Neutrophil (primary cell): Measurements from ENCODE around the gene UBE2G2.

ENCODE experiments used
- H3K27ac ChIP-seq: fragments of 200-600 bp; sonication (generic); 2 replicates; pipeline ENCODE4 v1.5.1; 2016; ENCODE audit warnings: mild to moderate bottlenecking, moderate library complexity
- H3K27me3 ChIP-seq: fragments of 200-600 bp; sonication (generic); 2 replicates; pipeline ENCODE4 v1.6.0; 2016; ENCODE audit warnings: mild to moderate bottlenecking
- H3K36me3 ChIP-seq: fragments of 200-600 bp; sonication (generic); 2 replicates; pipeline ENCODE4 v1.5.1; 2017
- H3K4me1 ChIP-seq, 2 experiments: fragments of 200-600 bp in 1 of 2; sonication (generic) in 1 of 2; 1 replicate in 1 of 2; 2 replicates in 1 of 2; pipeline versions ENCODE4 v1.5.1 to v1.6.1; 2013 to 2016; ENCODE audit warnings: low read depth in 1 of 2, low read length in 1 of 2, mild to moderate bottlenecking in 1 of 2, moderate library complexity in 1 of 2; ENCODE audit not compliant: control insufficient read depth in 1 of 2, insufficient read depth in 1 of 2
- H3K4me3 ChIP-seq, 2 experiments: fragments of 200-600 bp in 1 of 2; sonication (generic) in 1 of 2; 1 replicate in 1 of 2; 2 replicates in 1 of 2; pipeline ENCODE4 v1.5.1; 2013 to 2016; ENCODE audit warnings: low read depth in 1 of 2, low read length in 1 of 2, mild to moderate bottlenecking in 1 of 2, moderate library complexity in 1 of 2
- H3K9me3 ChIP-seq: fragments of 200-600 bp; sonication (generic); 2 replicates; pipeline ENCODE4 v1.5.1; 2016
- TF ChIP-seq, protein P1 (sequence below): fragments of 200-600 bp; sonication (generic); IDR thresholded peaks from 2 replicates; pipeline ENCODE4 v1.5.1; 2016; ENCODE audit warnings: antibody characterized with exemption

UBE2G2 gene

DNA sequence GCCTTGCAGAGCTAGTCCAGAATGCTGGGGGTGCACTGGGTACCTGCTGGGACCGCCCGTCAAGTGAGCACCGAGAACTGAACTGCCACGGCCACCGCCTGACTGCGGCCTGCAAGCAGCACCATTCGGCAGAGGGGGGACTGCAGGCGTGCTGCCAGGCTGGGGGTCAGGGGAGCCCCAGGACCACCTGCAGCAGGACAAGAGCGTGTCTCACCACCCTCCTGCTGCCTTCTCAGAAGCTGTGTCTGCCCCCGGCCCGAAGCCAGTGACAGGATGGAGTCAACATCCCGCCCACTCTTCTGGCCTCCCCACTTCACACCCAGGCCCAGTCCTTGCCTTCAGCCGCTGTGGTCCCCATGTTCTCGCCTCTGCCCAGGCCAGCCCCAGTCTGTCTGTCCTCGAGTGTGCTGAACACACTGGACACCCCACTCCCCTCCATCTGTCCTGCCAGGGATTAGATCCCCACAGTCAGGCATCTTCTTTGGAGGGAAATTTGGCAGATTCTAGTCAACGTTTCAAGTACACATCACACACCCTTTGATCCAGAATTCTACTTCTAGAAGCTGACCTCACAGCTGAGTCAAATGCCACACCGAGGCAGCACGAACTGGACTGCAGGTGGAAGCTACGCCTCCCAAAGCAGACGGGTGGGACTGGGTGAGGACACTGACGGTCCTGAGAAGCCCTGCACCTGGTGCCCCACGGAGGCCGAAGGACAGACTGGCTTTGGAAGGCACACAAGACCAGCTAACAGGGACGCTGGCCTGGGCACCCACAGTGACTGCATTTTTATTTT, 45.8 kb upstream of the UBE2G2 start:
- H3K27me3 ChIP-seq: no peaks in the 10 kb centered on the region
- peaks cover 29 to 30% of the 10 kb centered on the region in 2 experiments for H3K4me1 ChIP-seq
- H3K9me3 ChIP-seq: no peaks in the 10 kb centered on the region
- TF ChIP-seq, protein P1, sequence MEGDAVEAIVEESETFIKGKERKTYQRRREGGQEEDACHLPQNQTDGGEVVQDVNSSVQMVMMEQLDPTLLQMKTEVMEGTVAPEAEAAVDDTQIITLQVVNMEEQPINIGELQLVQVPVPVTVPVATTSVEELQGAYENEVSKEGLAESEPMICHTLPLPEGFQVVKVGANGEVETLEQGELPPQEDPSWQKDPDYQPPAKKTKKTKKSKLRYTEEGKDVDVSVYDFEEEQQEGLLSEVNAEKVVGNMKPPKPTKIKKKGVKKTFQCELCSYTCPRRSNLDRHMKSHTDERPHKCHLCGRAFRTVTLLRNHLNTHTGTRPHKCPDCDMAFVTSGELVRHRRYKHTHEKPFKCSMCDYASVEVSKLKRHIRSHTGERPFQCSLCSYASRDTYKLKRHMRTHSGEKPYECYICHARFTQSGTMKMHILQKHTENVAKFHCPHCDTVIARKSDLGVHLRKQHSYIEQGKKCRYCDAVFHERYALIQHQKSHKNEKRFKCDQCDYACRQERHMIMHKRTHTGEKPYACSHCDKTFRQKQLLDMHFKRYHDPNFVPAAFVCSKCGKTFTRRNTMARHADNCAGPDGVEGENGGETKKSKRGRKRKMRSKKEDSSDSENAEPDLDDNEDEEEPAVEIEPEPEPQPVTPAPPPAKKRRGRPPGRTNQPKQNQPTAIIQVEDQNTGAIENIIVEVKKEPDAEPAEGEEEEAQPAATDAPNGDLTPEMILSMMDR: no peak
- H3K27ac ChIP-seq: no peak overlapping the region
- peaks cover 40% of the 10 kb centered on the region for H3K36me3 ChIP-seq
- H3K4me3 ChIP-seq: no peak overlapping the region

DNA sequence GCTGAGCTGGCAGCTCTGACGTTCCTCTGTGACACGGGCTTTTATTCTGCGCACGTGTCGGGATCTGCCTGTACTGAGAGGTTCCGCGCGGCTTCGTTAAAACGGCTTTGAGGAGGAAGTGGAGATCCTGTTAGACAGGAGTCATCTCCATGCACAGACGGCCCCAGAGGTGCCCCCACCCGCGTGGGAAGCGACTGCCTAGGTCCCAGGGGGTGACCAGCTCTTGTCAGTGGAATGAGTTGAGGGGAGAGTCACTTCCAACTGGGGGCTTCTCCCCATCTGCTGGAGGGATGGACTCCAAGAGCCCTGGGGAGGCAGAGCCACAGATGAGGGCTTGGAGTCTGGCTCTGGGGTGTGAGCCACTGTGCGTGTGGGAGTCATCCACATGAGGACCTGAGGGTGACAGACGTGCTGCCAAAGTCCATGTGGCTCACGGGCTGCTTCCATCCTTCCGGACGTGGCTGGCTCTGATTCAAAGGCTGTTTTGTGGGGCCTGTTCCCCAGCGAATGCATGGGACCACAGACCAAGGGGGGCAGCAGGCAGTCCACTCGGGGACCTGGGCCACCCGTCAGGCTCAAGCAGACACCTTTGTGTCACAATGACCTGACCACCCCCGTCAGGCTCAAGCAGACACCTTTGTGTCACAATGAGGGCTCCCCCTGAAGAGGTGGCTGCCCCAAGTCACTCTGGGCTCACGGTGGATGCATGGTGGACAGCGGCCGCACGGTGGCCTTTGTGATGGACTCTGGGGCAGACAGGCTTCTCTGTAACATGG, 45.1 kb upstream of the UBE2G2 start:
- no peaks in the 10 kb centered on the region for H3K27me3 ChIP-seq
- peak overlapping the region; percentile 33 to 53 for H3K4me3 ChIP-seq
- peak overlapping the region; percentile 57 for H3K27ac ChIP-seq
- peaks cover 32% of the 10 kb centered on the region for H3K36me3 ChIP-seq
- TF ChIP-seq, protein P1: no peak
- H3K4me1 ChIP-seq: peaks cover 29 to 30% of the 10 kb centered on the region in 2 experiments
- no peaks in the 10 kb centered on the region for H3K9me3 ChIP-seq

DNA sequence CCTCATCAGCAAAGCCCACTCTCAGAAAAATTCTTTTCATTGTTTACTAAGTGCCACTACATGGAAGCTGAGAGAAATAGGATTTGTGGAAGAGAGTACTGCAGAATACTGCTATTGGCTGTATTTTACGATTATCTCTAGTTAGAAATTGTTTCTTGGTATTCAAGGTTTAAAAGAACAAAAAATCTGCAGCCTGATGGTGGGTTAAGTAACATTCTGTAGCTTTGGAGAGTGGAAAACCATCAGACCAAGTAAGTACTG, 44.5 kb upstream of the UBE2G2 start:
- TF ChIP-seq, protein P1: no peak
- Histone ChIP-seq H3K4me3 (peak overlapping the region; percentile 33 to 53), H3K27ac (peak overlapping the region; percentile 57), H3K36me3 (peaks cover 28% of the 10 kb centered on the region), H3K27me3 (no peaks in the 10 kb centered on the region), H3K9me3 (no peaks in the 10 kb centered on the region), H3K4me1 (peaks cover 29 to 30% of the 10 kb centered on the region in 2 experiments)

DNA sequence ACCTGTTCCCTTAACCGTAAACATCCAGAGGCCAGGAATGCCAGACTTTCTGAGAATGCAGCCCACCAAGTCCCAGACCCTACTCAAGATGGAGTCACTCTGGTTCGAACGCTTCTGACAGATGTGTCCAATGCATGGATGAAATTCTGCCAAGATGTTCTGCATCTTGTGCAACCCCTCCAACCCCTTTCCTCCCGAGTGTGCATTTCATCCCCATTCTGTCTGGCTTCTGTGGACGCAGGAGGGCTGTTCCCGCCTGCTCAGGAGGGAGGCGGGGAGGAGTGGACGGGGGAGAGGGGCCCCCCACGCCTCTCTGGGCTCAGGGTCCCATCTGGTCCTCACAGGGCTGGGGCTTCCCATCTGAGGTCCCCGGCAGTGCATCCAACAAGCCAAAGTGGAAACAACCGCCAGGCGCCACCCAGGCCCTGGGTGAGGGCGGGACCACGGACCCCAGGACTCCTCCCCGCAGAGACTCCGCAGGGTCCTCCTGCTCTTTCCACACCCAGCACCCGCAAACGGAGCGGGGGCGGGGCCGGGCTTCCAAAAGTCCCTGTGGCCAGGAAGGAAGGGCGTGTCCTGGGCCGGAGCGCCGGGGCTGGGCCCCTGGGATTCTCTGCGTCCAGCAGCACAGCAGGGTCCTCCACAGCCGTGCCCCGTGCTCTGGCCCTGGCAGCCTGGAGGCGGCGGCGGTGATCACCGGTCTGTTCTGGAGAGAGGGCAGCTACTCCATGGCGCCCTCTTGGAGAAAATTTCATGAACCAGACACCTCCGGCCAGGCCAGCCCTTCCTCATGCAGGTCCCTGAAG, 44.0 kb upstream of the UBE2G2 start:
- Histone ChIP-seq H3K36me3 (peaks cover 23% of the 10 kb centered on the region), H3K9me3 (no peaks in the 10 kb centered on the region), H3K27ac (peak overlapping the region; percentile 57), H3K4me3 (peak overlapping the region; percentile 33 to 53), H3K4me1 (peaks cover 29 to 30% of the 10 kb centered on the region in 2 experiments), H3K27me3 (no peaks in the 10 kb centered on the region)
- TF ChIP-seq, protein P1: peak; percentile 30

DNA sequence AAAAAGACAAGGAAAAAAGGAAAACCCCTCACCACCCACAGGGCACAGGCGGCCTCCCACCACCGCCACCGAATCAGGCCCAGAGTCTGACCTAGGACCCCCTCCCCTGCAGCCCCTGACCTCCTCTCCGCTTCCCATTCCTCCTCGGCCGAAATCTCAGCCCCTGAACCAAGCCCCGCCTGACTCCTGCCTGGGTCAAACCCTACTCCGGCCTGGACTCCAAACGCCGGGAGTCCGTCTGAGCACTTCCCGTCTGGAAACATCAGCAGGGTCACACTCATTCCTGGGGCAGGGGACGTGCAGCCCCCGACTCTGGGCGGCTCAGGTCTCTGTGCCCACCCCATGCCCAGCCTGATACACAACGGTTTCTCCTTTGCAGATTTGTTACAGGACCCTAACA, 42.6 kb upstream of the UBE2G2 start:
- TF ChIP-seq, protein P1: no peak
- H3K36me3 ChIP-seq: peaks cover 9% of the 10 kb centered on the region
- no peaks in the 10 kb centered on the region for H3K27me3 ChIP-seq
- H3K4me3 ChIP-seq: no peak overlapping the region
- H3K27ac ChIP-seq: no peak overlapping the region
- H3K4me1 ChIP-seq: peaks cover 19 to 22% of the 10 kb centered on the region in 2 experiments
- H3K9me3 ChIP-seq: no peaks in the 10 kb centered on the region
